ENCODE results near the gene MAMDC4. TPM values are rescaled to one million over a fixed set of nuclear protein-coding genes. Genes with fewer than 3 reads are reported as not detected.
"Not testable (repeated sequence)": the region's sequence is repeated elsewhere in the genome, so short reads cannot be mapped to it uniquely, and the experiment has no call there.

Gene MAMDC4
- total RNA-seq, 1 experiment from 2014 or later = 17.3 TPM

DNA sequence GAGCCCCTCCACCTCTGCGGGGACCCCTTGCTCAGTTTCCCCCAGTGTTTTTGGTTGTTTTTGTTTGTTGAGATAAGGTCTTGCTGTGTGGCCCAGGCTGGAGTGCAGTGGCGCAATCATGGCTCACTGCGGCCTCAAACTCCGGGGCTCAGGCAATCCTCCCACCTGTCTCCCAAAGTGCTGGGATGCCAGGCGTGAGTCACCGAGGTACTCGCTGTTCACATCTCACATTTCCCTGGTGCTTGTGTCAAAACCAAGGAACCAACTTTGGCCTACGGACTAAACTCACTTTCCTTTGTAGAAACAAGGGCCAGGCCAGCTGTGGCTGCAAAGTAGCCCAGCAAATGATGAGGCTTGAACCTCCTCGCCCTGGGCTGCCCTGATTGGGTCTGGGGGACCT lies 19.6 kb upstream of the MAMDC4 start (continued):
- TF ChIP-seq, protein P1, sequence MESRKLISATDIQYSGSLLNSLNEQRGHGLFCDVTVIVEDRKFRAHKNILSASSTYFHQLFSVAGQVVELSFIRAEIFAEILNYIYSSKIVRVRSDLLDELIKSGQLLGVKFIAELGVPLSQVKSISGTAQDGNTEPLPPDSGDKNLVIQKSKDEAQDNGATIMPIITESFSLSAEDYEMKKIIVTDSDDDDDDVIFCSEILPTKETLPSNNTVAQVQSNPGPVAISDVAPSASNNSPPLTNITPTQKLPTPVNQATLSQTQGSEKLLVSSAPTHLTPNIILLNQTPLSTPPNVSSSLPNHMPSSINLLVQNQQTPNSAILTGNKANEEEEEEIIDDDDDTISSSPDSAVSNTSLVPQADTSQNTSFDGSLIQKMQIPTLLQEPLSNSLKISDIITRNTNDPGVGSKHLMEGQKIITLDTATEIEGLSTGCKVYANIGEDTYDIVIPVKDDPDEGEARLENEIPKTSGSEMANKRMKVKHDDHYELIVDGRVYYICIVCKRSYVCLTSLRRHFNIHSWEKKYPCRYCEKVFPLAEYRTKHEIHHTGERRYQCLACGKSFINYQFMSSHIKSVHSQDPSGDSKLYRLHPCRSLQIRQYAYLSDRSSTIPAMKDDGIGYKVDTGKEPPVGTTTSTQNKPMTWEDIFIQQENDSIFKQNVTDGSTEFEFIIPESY (IDR thresholded peaks at IDR 0.05; ENCODE audit: extremely low read depth, insufficient replicate concordance, low read length) = no peak
- TF ChIP-seq POLR2A (IDR thresholded peaks at IDR 0.05; ENCODE audit: borderline replicate concordance, extremely low read depth, insufficient read depth, insufficient read length) = no peak

DNA sequence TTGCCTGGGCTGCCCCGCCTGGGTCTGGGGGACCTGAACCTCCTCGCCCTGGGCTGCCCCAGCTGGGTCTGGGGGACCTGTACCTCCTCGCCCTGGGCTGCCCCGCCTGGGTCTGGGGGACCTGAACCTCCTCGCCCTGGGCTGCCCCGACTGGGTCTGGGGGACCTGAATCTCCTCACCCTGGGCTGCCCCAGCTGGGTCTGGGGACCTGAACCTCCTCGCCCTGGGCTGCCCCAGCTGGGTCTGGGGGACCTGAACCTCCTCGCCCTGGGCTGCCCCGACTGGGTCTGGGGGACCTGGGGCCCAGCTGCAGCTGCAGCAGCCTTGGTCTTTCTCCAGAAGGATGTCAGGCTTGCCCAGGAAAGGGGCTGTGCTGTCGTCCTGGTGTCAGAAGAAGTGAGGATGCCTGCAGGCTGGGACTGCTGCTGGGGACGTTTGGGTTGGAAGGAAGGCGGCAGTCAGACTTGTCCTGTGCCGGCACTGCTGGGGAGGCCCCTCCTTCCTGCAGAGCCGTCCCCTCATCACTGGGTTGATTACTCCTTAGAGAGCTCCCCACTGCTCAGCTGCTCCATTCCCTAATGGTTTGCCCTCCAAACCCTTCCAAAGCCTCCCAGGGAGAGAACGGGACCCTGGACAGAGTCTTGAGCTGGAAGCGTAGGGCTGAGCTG lies 18.6 kb upstream of the MAMDC4 start:
- H3K9me3 ChIP-seq (ENCODE audit: control insufficient read depth in 1 of 2, insufficient read depth in 1 of 2, low read depth in 1 of 2, low read length in 2 of 2); H3K27ac ChIP-seq (ENCODE audit: low read depth, low read length); H3K9ac ChIP-seq (ENCODE audit: low read length); H3K4me2 ChIP-seq (ENCODE audit: low read length); POLR2A ChIA-PET; H3K79me2 ChIP-seq (ENCODE audit: insufficient read depth, low read length); H2AFZ ChIP-seq (ENCODE audit: low read depth, low read length, poor library complexity, severe bottlenecking); H3K27me3 ChIP-seq (ENCODE audit: insufficient read depth, low read length); DNase-seq (ENCODE audit: low read depth, low spot score); H3K9me2 ChIP-seq (ENCODE audit: insufficient read depth); BruUV-seq (replicated peaks); H3K4me3 ChIP-seq (replicated peaks in 1 of 2; ENCODE audit: low read depth in 1 of 2, low read length in 2 of 2); CTCF ChIA-PET; H4K20me1 ChIP-seq (ENCODE audit: insufficient read depth); RAD21 ChIA-PET (ENCODE audit: low non-redundant PET in 1 of 2, low total read pairs in 2 of 2, uncharacterized antibody in 2 of 2, unreplicated experiment in 2 of 2); intact Hi-C loops (cut with micrococcal nuclease); ATAC-seq; H3K4me1 ChIP-seq (ENCODE audit: control insufficient read depth in 1 of 2, insufficient read depth in 2 of 2, low read length in 2 of 2): not testable (repeated sequence)
- H3K36me3 ChIP-seq (ENCODE audit: control insufficient read depth in 1 of 2, insufficient read depth in 2 of 2, low read length in 2 of 2) = peaks cover 3 to 13% of the 10 kb centered on the region in 2 experiments
